Endometrium (tissue), 2 donors: ENCODE results near the gene FAM219B.

Experiments used
- FAIRE-seq: peaks from 2 replicates; lab custom pipeline; 2012; peaks lifted over from hg19 to GRCh38; lab: Jason Lieb, UNC
- donor health status: control.
- donor health status: control.

Gene FAM219B

GRCh38 chr15:74872702-74873035 is 34.0 kb downstream of the FAM219B start:
- no peak for FAIRE-seq

DNA sequence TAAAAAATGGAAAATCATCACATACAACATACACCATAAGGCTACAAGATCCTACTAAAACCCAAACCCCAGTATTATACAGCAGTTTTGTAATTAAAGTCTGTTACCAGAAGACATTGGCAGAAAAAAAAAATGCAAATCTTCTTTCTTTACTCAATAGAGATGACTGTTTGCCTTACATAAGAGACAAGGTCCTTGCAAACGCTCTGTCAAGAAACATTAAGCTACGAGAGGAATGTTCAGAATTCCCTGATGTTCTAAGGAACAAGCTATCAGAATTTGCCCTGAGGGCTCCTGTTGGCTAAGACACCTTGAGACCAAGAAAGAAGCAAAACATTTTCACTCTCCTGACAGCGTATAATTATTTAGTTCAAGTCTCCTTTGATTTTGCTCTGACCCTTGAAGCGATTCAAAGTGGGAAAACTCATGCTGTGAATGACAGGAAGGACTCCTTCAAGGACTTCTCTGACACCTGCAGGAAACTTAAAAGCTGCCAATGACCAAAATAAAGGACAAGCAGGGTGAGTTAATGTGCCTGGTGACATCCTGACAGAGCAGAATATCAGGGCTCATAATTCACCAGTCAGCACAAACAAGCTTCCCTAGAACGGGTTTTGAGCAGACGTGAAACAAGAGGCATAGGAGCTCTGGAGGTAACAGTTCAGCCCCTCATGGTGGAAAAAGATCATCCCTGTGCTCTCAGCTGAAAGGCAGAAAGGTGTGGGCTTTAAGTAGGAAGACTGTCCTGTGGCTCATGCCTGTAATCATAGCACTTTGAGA is 36.0 kb downstream of the FAM219B start:
- FAIRE-seq = no peak

GRCh38 chr15:74869726-74870407 is 36.8 kb downstream of the FAM219B start:
- no peak for FAIRE-seq

DNA sequence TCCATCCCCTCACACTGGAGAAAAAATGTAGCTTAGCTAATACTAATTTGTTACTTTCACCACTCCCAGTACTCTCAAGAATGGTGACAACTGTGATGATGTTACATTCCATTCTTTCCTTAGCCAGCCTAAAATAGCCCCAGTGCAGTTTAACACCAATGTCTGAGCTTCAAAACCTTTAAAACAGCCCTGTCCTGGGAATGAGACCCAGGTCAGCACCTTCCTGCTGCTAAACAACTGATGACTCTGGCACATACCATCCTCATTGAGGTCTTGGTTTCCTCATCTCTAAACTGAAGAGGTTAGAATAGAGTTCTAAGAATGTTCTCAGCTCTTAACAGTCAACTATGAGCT is 37.3 kb downstream of the FAM219B start:
- no peak for FAIRE-seq

- FAIRE-seq = no peak
These were observed 38.6 kb downstream of the FAM219B start for GRCh38 chr15:74868059-74868458.

DNA sequence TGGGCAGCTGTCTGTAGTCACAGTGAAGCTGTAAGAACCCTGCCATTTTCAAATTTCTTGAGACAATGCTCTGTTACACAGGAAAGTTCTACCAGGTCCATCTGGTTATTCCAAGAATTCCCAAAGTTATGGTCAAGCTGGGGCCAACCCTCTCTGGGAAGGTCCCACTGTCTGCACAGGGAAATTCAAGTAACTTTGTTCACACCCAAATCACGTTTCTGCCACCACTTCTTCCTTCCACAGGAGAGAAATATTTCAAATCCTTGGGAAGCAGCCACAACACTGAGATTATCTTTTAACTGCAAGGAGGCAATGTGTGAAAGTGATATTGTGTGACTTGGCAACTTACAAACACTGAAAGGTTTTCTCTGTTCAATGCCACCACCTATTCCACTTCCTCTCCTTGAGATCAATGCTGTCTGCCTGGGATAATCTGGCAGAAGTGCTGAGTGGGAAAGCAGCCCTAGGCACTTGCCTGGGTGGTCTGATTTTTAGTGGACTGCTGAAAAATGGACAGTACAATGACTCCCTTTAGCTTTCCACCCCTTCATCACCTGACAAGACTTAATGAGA is 39.1 kb downstream of the FAM219B start:
- no peak for FAIRE-seq

DNA sequence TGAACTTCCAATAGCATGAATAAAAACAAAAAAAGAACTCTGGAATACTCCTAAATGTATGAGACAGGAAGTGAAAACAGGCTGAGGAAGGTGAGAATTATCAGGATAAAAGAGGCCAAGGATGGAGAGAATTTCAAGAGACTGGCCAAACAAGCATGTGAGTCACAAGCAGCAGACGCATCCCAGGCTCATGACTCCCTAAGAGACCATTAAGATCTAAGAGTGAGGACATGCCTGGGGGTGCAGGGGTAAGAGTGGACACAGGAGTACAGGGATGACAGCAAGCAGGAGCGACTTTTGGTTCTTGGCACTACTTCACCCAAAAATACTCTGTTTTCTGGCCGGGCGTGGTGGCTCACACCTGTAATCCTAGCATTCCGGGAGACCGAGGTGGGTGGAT is 40.6 kb downstream of the FAM219B start:
- FAIRE-seq = no peak

DNA sequence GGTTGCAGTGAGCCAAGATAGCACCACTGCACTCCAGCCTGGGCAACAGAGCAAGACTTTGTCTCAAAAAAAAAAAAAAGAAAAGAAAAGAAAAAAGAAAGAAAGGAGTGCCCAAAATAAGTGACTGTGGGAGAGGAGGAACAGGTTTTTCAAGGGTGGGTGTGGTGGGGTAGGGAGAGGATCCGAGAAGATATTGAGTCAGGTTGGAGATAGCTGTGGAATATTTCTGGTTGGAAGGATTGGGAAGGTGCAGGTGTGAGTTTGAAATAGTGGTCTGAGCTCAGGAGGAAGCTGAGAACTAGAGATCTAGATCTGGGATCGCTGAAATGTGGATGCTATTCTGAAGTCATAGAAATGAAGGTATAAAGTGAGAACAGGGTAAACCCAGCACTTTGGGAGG is 41.3 kb downstream of the FAM219B start:
- FAIRE-seq = no peak

DNA sequence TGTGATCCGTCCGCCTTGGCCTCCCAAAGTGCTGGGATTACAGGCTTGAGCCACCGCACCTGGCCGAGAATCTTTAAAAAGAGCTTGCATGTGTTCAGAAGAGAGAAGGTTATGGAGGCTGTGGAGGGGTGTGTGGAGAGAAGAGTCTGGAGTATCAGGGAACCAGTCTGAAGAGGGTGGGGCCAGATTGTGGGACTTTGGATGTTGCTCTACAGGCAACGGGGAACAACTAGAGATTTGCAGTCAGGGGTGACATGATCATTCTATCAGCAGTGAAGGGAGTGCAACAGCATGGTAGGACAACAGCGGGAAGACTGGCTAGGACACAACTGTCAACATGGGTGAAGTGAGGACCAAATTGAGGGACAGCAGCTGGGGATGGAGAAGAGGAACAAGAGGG is 42.4 kb downstream of the FAM219B start:
- FAIRE-seq = no peak

DNA sequence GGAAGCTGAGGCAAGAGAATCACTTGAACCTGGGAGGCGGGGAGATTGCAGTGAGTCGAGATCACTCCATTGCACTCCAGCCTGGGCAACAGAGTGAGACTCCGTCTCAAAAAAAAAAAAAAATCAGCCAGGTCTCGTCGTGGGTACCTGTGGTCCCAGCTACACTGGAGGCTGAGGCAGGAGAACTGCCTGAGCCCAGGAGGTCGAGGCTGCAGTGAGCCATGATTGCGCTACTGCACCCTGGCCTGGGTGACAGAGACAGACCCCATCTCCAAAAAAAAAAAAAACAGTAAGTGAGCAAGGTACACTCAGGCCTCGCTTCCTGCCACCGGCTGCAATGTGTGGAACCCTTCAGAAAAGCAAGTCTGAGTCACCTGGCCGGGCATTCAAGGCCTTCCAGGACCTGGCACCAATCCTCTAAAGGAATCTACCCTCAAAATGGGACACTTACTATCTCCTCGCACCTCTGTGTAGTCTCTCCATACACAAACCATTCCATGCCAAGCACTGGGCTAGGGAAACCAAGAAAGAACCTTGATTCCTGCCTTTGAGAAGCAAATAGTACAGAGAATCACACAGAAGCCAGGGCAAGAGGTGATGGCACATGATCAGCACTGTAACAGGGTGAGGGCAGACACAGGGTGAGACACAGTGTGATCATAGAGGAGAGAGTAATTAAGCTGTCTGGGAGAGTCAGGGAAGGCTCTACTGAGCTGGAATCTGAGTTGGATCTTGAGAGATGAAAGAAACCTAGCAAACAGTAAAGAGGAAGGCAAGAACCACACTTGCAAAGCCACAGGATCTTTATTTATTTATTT is 43.2 kb downstream of the FAM219B start:
- FAIRE-seq = no peak

GRCh38 chr15:74858369-74858740 is 48.3 kb downstream of the FAM219B start:
- no peak for FAIRE-seq

GRCh38 chr15:74857671-74858368 is 48.8 kb downstream of the FAM219B start:
- FAIRE-seq = no peak

DNA sequence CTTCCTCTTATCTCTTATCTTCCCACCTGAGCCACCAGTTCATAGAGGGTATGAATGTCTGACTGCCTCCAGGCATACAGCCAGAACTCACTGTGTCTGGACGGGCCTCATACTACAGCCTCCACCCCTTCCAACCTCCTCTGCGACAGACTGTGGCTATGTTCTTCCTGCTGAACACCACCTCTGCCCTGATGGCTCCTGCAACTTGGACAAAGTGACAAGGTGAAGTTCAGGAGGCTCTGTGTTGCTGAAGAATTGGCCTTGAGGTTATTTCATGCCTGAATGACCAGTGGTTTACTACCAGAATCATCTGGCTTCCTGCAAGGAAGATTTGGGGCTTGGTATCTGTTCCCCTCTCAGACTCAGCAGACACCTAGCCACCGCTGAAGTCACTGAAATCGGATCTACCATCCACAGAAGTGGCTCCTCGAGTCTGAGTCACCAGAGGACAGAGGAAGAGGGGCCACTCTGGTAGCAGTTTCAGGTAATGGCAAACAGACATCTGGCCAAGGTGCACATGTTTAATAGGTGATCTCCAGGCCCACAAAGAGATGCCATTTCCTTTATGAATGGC is 49.5 kb downstream of the FAM219B start:
- FAIRE-seq = no peak

GRCh38 chr15:74856537-74856936 is 50.1 kb downstream of the FAM219B start:
- no peak for FAIRE-seq

DNA sequence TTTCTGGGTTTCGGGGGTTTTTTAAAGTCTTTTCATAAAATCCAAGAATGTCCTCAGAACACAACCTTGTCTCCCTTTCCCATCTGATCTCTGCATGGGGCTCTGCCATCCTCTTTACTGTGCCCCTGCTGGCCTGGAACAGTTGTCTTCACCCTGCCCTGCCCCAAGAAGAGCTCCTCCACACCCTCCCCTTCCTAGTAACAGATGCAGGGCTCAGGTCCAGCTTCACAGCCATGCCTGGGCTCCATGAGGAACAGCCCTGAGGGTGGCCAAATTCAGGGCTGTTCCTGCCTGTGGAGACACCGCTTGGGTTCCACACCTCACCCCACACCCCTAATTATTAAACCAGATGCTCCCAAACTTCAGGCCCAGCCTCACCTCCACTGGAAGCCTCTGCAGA is 50.8 kb downstream of the FAM219B start:
- no peak for FAIRE-seq

DNA sequence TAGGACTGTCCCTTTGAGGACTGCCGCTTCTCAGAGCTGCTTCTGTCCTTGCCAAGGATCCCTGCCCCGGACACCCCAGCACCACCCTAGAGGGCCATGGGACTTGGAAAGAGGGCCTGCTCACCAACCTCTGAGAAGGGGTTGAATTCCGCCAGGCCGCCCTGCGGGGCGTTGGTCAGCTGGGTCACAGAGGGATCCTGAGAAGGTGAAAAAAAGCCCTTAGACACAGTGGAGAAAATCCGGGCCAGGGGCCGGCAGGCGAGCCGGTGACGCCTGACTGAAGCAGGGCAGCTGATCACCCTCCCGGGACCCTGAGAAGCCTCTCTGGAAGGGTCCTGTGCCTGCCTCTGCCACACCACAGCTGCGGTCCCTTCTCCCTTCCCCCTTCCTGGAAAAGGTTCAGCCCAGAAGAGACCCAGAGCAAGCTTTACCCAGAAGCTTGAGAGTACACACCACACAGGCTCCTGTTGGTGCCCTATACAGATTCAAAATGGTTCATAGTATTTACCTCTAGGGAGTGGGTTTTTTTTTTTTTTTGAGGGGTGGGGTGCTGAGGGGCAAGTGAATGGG is 52.1 kb downstream of the FAM219B start:
- no peak for FAIRE-seq

DNA sequence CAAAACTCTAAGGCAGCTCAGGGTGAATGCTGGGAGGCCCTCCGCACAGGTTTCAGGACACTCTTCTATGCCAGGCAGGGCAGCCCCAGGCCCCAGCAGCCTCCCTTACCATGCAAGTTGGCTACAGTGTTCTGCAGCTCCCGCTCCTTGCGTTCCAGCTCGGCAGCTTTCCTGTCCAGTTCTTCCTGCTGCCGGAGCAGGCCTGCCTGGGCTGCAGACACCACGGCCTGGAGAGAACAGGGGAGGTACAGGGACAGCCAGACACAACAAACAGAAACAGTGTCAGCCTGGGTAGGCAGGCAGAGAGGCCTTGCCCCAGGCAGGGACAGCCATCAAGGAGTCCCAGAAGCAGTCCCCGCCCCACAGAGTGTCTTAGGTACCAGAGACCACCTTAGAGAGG is 54.7 kb downstream of the FAM219B start:
- no peak for FAIRE-seq

GRCh38 chr15:74850393-74850792 is 56.3 kb downstream of the FAM219B start:
- FAIRE-seq = no peak
